Mucosa of descending colon (tissue), 3 donors: ENCODE measurements around the gene TMEM178B. TPM values are rescaled to one million over a fixed set of nuclear protein-coding genes. Genes with fewer than 3 reads are reported as not detected.

ENCODE experiments used
- ATAC-seq: fragments of 200-7000 bp; cut with Tn5 transposase; one replicate; pipeline ENCODE4 v1.9.1; 2020; ENCODE audit warnings: mild to moderate bottlenecking, moderate library complexity
- DNase-seq, 3 donors: peaks; one replicate each; pipeline ENCODE4 v3.0.0-alpha.2; 2020
- H3K36me3 ChIP-seq: fragments of 200-600 bp; one replicate; pipeline ENCODE4 v1.8.0; 2021; ENCODE audit warnings: low read depth, mild to moderate bottlenecking
- H3K4me1 ChIP-seq: fragments of 200-600 bp; one replicate; pipeline ENCODE4 v1.8.0; 2021; ENCODE audit warnings: low read depth, mild to moderate bottlenecking
- H3K4me3 ChIP-seq: fragments of 200-600 bp; one replicate; pipeline ENCODE4 v1.8.0; 2021; ENCODE audit warnings: mild to moderate bottlenecking
- H3K9me3 ChIP-seq: fragments of 200-600 bp; one replicate; pipeline ENCODE4 v1.8.0; 2021; ENCODE audit warnings: mild to moderate bottlenecking
- CTCF ChIP-seq: fragments of 200-600 bp; IDR thresholded peaks from one replicate; pipeline ENCODE4 v1.8.0; 2022; ENCODE audit warnings: antibody characterized with exemption, mild to moderate bottlenecking
- intact Hi-C, 2 donors: fragments of 100-400 bp; cut with DNase I in 1 of 2; cut with micrococcal nuclease in 1 of 2; formaldehyde crosslinking; loops; one replicate each; pipeline versions ENCODE4 v1.11.0 to v1.11.1; 2022; cut with DNase I, micrococcal nuclease
- total RNA-seq, 3 donors: library from RNA; stranded (reverse); fragmentation: NEBNext Ultra II Directional in 2 of 3; extraction: Animal tissue kit (Norgen Biotek cat#: 25700) in 2 of 3; gene quantifications; one replicate each; pipeline versions ENCODE4 v1.2.1 to v1.2.4, GENCODE V29; 2021 to 2023
- donor health status: DM: no; HTN: no; CAD: no; lungs with moderate emphysema.
- donor health status: DM: no; HTN: no; CAD: no.
- donor health status: DM: no; HTN: yes; CAD: no.

TMEM178B gene
- total RNA-seq, 3 donors from 2014 or later = 0.22 to 2.0 (median 0.32) TPM

GRCh38 chr7:141348728-141349127 lies 274.9 kb downstream of the TMEM178B start:
- ATAC-seq (no peak), DNase-seq (no peak)
- intact Hi-C loops = no loop called here
- Histone ChIP-seq H3K4me3 (no peak overlapping the region), H3K9me3 (no peaks in the 10 kb centered on the region), H3K4me1 (no peaks in the 10 kb centered on the region), H3K36me3 (no peaks in the 10 kb centered on the region)
- TF ChIP-seq CTCF = no peak

- no peaks in the 10 kb centered on the region for H3K36me3 ChIP-seq
- intact Hi-C loops = no loop called here
- no peak for DNase-seq
- ATAC-seq = no peak
- no peak for TF ChIP-seq CTCF
- H3K9me3 ChIP-seq = no peaks in the 10 kb centered on the region
- no peaks in the 10 kb centered on the region for H3K4me1 ChIP-seq
- H3K4me3 ChIP-seq = no peak overlapping the region
Observed at GRCh38 chr7:141349338-141349737, 275.5 kb downstream of the TMEM178B start.

GRCh38 chr7:141349804-141350203 lies 275.9 kb downstream of the TMEM178B start:
- H3K4me3 ChIP-seq = no peak overlapping the region
- no peak for DNase-seq
- no peaks in the 10 kb centered on the region for H3K9me3 ChIP-seq
- no peaks in the 10 kb centered on the region for H3K4me1 ChIP-seq
- no peaks in the 10 kb centered on the region for H3K36me3 ChIP-seq
- no peak for ATAC-seq
- intact Hi-C loops = no loop called here
- TF ChIP-seq CTCF = no peak

GRCh38 chr7:141351175-141351574 lies 277.3 kb downstream of the TMEM178B start:
- Histone ChIP-seq H3K36me3 (no peaks in the 10 kb centered on the region), H3K4me1 (no peaks in the 10 kb centered on the region), H3K4me3 (no peak overlapping the region), H3K9me3 (no peaks in the 10 kb centered on the region)
- DNase-seq (no peak), ATAC-seq (no peak)
- TF ChIP-seq CTCF = no peak
- intact Hi-C loops = no loop called here

- Histone ChIP-seq H3K4me1 (no peaks in the 10 kb centered on the region), H3K9me3 (no peaks in the 10 kb centered on the region), H3K36me3 (no peaks in the 10 kb centered on the region), H3K4me3 (no peak overlapping the region)
- no peak for TF ChIP-seq CTCF
- intact Hi-C loops = no loop called here
- DNase-seq = no peak
- ATAC-seq = no peak
Observed at GRCh38 chr7:141352955-141353354, 279.1 kb downstream of the TMEM178B start.

- H3K9me3 ChIP-seq = no peaks in the 10 kb centered on the region
- no peak for ATAC-seq
- no peaks in the 10 kb centered on the region for H3K36me3 ChIP-seq
- intact Hi-C loops = no loop called here
- no peak for DNase-seq
- TF ChIP-seq CTCF = no peak
- no peak overlapping the region for H3K4me3 ChIP-seq
- no peaks in the 10 kb centered on the region for H3K4me1 ChIP-seq
Observed at GRCh38 chr7:141354251-141354650, 280.4 kb downstream of the TMEM178B start.
